Gastroesophageal sphincter (tissue), 4 donors: ENCODE results near the gene PHF21B. TPM values are rescaled to one million over a fixed set of nuclear protein-coding genes. Genes with fewer than 3 reads are reported as not detected.

Experiments used
- ATAC-seq: fragments of 150-250 bp; one replicate; pipeline ENCODE4 v1.9.1; 2016; ENCODE audit warnings: mild to moderate bottlenecking, moderate library complexity
- H3K27ac ChIP-seq, 4 donors: fragments of 200-600 bp; sonication (generic) in 3 of 4; 1 replicate in 3 of 4; 2 replicates in 1 of 4; pipeline ENCODE4 v1.5.1; 2016 to 2019
- H3K27me3 ChIP-seq: fragments of 200-600 bp; sonication (generic); one replicate; pipeline ENCODE4 v1.5.1; 2019
- H3K36me3 ChIP-seq, 2 donors: fragments of 200-600 bp; sonication (generic); one replicate each; pipeline ENCODE4 v1.5.1; 2019; ENCODE audit warnings: control low read depth in 1 of 2
- H3K4me1 ChIP-seq, 3 donors: fragments of 200-600 bp; sonication (generic); 1 replicate in 2 of 3; 2 replicates in 1 of 3; pipeline ENCODE4 v1.5.1; 2016 to 2019; ENCODE audit warnings: control low read depth in 2 of 3
- H3K4me3 ChIP-seq, 2 donors: fragments of 200-600 bp; sonication (generic); one replicate each; pipeline ENCODE4 v1.5.1; 2019; ENCODE audit warnings: mild to moderate bottlenecking in 1 of 2, moderate library complexity in 1 of 2
- H3K9me3 ChIP-seq, 3 donors: fragments of 200-600 bp; sonication (generic); one replicate each; pipeline ENCODE4 v1.5.1; 2017 to 2019; ENCODE audit warnings: control low read depth in 2 of 3
- EP300 ChIP-seq: sonication (generic); formaldehyde crosslinking; IDR thresholded peaks from one replicate; pipeline ENCODE4 v1.6.1; 2017; ENCODE audit warnings: antibody characterized with exemption, mild to moderate bottlenecking
- POLR2A ChIP-seq, 2 donors: fragments of 450-650 bp; IDR thresholded peaks; one replicate each; pipeline ENCODE4 v1.6.1; 2017; ENCODE audit warnings: antibody characterized with exemption in 2 of 2, mild to moderate bottlenecking in 2 of 2, moderate library complexity in 1 of 2
- POLR2AphosphoS5 ChIP-seq: sonication (generic); formaldehyde crosslinking; IDR thresholded peaks from one replicate; pipeline ENCODE4 v1.6.1; 2017; ENCODE audit warnings: antibody characterized with exemption
- WGBS, 2 donors: methylation state at CpG; one replicate each; pipeline ENCODE4 v1.1.5; 2018; ENCODE audit warnings: low coverage in 1 of 2; 5-methylcytosine and 5-hydroxymethylcytosine counted together
- total RNA-seq, 4 donors: library from RNA; depleted of rRNA; stranded (reverse); fragments of >200 nt; gene quantifications; one replicate each; pipeline ENCODE4 v1.1.0, GENCODE V29; 2016
- TF ChIP-seq, protein P1 (sequence below), 4 experiments: fragments of 200-600 bp in 2 of 4; fragments of 450-650 bp in 2 of 4; sonication (generic) in 1 of 4; IDR thresholded peaks; one replicate each; pipeline ENCODE4 v1.5.1; 2017 to 2019; ENCODE audit warnings: antibody characterized with exemption in 4 of 4, mild to moderate bottlenecking in 2 of 4, moderate library complexity in 2 of 4

PHF21B gene
- total RNA-seq, 4 donors from 2014 or later, result 0.31 to 5.1 (median 1.4) TPM

DNA sequence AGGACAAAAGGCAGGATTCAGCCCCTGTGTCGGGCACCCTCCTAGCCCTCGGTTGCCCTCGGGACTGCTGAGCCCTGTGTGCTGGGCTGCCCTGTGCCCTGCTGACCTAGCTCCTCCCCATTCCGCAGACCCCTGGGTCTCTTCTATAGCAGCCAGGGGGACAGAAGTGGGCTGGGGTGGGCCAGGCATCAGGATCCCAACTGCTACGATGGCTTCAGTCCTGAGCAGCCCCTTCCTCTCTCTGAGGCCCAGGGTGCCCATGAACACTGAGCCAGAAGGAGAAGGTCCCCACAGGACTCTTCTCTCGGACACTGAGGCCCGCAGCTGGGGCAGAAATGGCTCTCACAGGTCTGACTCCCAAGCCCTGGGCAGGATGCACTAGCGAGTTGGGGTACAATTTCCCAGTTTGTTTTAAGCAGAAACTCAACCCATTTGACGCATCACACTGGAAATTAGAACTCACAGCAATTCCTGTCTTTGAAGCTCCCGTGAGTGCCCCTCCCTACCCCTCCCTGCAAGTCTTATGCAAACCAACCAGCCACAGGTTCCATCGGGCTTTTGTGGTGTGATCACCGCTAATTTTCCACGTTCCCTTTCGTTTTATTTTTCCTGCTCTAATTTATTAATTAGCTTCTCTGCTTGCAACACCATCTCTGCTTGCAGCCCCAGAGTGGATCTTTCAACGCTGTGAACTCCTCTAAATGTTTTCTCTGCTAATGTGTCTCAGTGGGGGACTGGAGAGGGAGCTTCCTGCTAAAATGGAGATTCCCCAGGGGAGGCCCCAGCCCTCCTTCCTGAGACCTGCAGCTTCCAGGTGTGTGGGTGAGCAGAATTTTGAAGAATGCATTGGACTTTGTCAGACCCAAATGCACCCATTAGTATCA is 56.7 kb downstream of the PHF21B start:
- ATAC-seq, result no peak
- Histone ChIP-seq H3K4me3 (no peak overlapping the region), H3K27ac (no peak overlapping the region), H3K9me3 (peaks cover 0 to 7% (median 0%) of the 10 kb centered on the region in 3 donors), H3K27me3 (peaks cover 22% of the 10 kb centered on the region), H3K4me1 (no peaks in the 10 kb centered on the region), H3K36me3 (no peaks in the 10 kb centered on the region)
- no peak for TF ChIP-seq POLR2AphosphoS5
- TF ChIP-seq EP300, result no peak
- TF ChIP-seq, protein P1, sequence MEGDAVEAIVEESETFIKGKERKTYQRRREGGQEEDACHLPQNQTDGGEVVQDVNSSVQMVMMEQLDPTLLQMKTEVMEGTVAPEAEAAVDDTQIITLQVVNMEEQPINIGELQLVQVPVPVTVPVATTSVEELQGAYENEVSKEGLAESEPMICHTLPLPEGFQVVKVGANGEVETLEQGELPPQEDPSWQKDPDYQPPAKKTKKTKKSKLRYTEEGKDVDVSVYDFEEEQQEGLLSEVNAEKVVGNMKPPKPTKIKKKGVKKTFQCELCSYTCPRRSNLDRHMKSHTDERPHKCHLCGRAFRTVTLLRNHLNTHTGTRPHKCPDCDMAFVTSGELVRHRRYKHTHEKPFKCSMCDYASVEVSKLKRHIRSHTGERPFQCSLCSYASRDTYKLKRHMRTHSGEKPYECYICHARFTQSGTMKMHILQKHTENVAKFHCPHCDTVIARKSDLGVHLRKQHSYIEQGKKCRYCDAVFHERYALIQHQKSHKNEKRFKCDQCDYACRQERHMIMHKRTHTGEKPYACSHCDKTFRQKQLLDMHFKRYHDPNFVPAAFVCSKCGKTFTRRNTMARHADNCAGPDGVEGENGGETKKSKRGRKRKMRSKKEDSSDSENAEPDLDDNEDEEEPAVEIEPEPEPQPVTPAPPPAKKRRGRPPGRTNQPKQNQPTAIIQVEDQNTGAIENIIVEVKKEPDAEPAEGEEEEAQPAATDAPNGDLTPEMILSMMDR (IDR thresholded peaks at IDR 0.05), result no peak
- TF ChIP-seq POLR2A (IDR thresholded peaks at IDR 0.05), result no peak
- 48% methylated on average over 5 to 10 of the region's 15 CpGs for WGBS, 2 donors

DNA sequence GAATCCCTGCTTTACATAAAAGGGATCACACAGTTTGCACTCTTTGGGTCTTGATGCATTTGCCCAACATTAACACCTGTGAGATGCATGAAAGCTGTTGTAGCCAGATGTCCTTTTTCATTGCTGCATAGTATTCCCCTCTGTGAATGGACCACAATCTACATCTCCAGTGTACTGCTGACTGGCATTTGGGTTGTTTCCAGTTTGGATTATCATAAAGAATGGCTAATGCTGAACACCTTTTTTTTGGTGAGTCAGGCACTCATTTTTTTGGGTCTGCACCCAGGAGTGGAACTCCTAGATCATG is 58.3 kb downstream of the PHF21B start:
- no peak overlapping the region for H3K4me3 ChIP-seq
- peaks cover 22% of the 10 kb centered on the region for H3K27me3 ChIP-seq
- H3K27ac ChIP-seq, result no peak overlapping the region
- peaks cover 0 to 7% (median 0%) of the 10 kb centered on the region in 3 donors for H3K9me3 ChIP-seq
- no peaks in the 10 kb centered on the region for H3K4me1 ChIP-seq
- TF ChIP-seq EP300 (no peak), POLR2AphosphoS5 (no peak), POLR2A (IDR thresholded peaks at IDR 0.05) (no peak)
- TF ChIP-seq, protein P1 (IDR thresholded peaks at IDR 0.05), result no peak
- ATAC-seq, result no peak
- no peaks in the 10 kb centered on the region for H3K36me3 ChIP-seq

DNA sequence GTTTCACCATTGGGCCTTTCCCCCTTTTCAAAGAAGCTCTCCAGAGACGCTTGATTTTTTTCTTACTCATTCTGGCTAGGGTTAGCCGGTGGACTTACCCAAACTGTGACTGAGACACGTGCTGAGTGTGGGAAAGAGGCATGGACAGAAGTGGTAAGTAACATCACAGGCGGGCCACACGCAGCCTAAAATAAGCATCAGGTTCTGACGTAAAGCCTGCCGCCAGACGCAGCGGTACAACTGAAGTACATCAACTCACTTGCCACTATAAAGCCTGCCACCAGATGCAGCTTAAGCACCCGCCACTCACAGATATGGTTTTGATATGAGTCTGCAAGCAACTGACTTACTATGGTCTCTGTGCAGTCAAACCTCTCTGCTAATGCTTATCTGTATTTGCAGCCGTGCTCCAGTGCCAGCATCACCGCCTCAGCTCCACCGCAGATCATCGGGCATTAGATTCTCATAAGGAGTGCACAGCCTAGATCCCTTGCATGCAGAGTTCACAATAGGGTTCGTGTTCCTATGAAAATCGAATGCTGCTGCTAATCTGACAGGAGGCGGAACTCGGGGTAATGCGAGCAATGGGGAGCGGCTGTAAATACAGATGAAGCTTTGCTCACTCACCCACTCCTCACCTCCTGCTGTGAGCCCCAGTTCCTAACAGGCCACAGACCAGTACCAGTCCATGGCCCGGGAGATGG is 58.8 kb downstream of the PHF21B start:
- Histone ChIP-seq H3K4me3 (no peak overlapping the region), H3K27ac (no peak overlapping the region), H3K9me3 (peaks cover 0 to 7% (median 0%) of the 10 kb centered on the region in 3 donors), H3K27me3 (peaks cover 22% of the 10 kb centered on the region), H3K4me1 (no peaks in the 10 kb centered on the region), H3K36me3 (no peaks in the 10 kb centered on the region)
- 93 to 95% methylated on average over 3 to 13 of the region's 21 CpGs for WGBS, 2 donors
- no peak for ATAC-seq
- TF ChIP-seq, protein P1 (IDR thresholded peaks at IDR 0.05), result no peak
- TF ChIP-seq EP300 (no peak), POLR2A (IDR thresholded peaks at IDR 0.05) (no peak), POLR2AphosphoS5 (no peak)

DNA sequence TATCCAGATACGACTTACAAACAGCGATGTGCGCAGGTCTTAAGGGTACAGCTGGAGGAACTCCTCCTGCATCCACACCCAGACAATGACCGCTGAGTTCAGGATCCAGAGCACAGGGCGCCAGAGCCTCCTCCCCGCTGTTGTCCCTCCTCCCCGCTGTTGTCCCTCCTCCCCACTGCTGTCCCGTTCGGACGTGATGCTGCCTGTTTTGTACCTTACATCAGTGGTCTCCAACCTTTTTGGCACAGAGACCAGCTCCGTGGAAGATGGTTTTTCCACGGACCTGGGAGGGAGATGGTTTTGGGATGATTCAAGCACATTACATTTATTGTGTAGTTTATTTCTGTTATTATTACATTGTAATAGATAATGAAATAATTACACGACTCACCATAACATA is 62.0 kb downstream of the PHF21B start:
- Histone ChIP-seq H3K4me3 (no peak overlapping the region), H3K27me3 (peaks cover 13% of the 10 kb centered on the region), H3K4me1 (no peaks in the 10 kb centered on the region), H3K27ac (no peak overlapping the region), H3K36me3 (no peaks in the 10 kb centered on the region), H3K9me3 (peaks cover 0 to 7% (median 0%) of the 10 kb centered on the region in 3 donors)
- ATAC-seq, result no peak
- TF ChIP-seq EP300 (no peak), POLR2A (IDR thresholded peaks at IDR 0.05) (no peak), POLR2AphosphoS5 (no peak)
- TF ChIP-seq, protein P1 (IDR thresholded peaks at IDR 0.05), result no peak
- 73 to 87% methylated on average over 6 to 13 of the region's 13 CpGs for WGBS, 2 donors

DNA sequence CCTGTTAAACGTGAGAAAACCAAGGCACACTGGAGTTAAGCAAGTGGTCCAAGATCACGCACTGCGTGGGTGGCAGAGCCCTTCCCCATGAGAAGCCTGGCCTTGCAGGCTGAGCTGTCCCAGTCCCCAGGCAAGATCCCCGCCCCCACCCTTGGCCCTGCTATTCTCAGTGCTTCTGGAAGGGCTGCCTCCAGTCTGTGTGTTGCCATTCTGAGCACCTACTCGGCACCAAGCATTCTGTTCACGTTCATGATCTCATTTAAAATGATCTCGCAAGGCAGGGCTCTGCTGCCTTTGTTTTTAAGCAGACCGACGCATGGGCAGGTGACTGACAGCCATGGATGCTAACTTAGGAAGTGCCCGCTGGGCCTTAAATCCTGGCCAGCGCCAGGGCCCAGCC is 62.8 kb downstream of the PHF21B start:
- no peak for TF ChIP-seq POLR2AphosphoS5
- no peak for TF ChIP-seq EP300
- TF ChIP-seq, protein P1 (IDR thresholded peaks at IDR 0.05), result no peak
- no peak for TF ChIP-seq POLR2A (IDR thresholded peaks at IDR 0.05)

More for the DNA sequence above, 62.8 kb downstream of the PHF21B start:
- Histone ChIP-seq H3K4me3 (no peak overlapping the region), H3K4me1 (no peaks in the 10 kb centered on the region), H3K9me3 (peaks cover 0 to 7% (median 0%) of the 10 kb centered on the region in 3 donors), H3K27me3 (peaks cover 13% of the 10 kb centered on the region), H3K27ac (no peak overlapping the region), H3K36me3 (no peaks in the 10 kb centered on the region)
- ATAC-seq, result no peak
- WGBS, 2 donors, result 40 to 75% methylated on average over 1 to 3 of the region's 11 CpGs
